SK-N-SH (cell line): ENCODE data around the gene STT3A. TPM values are rescaled to one million over a fixed set of nuclear protein-coding genes. Genes with fewer than 3 reads are reported as not detected.

Experiments used
- CTCF ChIA-PET: fragments of 300-600, 350-600 bp; formaldehyde crosslinking; extraction: SDS; loops from one replicate; lab custom pipeline; 2021; lab: Yijun Ruan, JAX
- POLR2A ChIA-PET: fragments of 350-600 bp; sonication (Branson Sonifier 250); formaldehyde crosslinking; extraction: SDS; loops from one replicate; lab custom pipeline; 2020; ENCODE audit warnings: antibody characterized with exemption, inconsistent platforms; lab: Yijun Ruan, JAX
- DNase-seq: peaks from one replicate; pipeline ENCODE4 v3.0.0; 2012
- H2AFZ ChIP-seq: fragments of 200-600 bp; sonication (generic); 2 replicates; pipeline ENCODE4 v1.8.1; 2016; ENCODE audit warnings: antibody characterized with exemption, mild to moderate bottlenecking, low read depth
- H3F3A ChIP-seq: fragments of 200-600 bp; sonication (generic); replicated peaks from 2 replicates; pipeline ENCODE3; 2016; ENCODE audit warnings: antibody characterized with exemption, mild to moderate bottlenecking; ENCODE audit not compliant: insufficient read depth
- H3K27ac ChIP-seq, 2 experiments: fragments of 200-500 bp in 1 of 2; fragments of 200-600 bp in 1 of 2; sonication (Bioruptor generic) in 1 of 2; sonication (generic), shearing (Covaris generic) in 1 of 2; 2 replicates each; pipeline versions ENCODE4 v1.5.1 to v1.6.1; 2014 to 2016; ENCODE audit warnings: low read depth in 2 of 2, inconsistent platforms in 1 of 2, low read length in 1 of 2, mild to moderate bottlenecking in 1 of 2, mixed read lengths in 1 of 2
- H3K27me3 ChIP-seq: fragments of 200-600 bp; sonication (generic), shearing (Covaris generic); 2 replicates; pipeline ENCODE4 v1.6.1; 2016; ENCODE audit warnings: mixed run types; ENCODE audit not compliant: insufficient read depth
- H3K36me3 ChIP-seq, 2 experiments: fragments of 200-500 bp in 1 of 2; fragments of 200-600 bp in 1 of 2; sonication (Bioruptor generic) in 1 of 2; sonication (generic) in 1 of 2; replicated peaks in 1 of 2; 2 replicates each; pipeline versions ENCODE3 to v1.5.1; 2014 to 2016; ENCODE audit warnings: low read length in 1 of 2, mild to moderate bottlenecking in 1 of 2; ENCODE audit not compliant: insufficient read depth in 2 of 2, control insufficient read depth in 1 of 2
- H3K4me1 ChIP-seq, 2 experiments: fragments of 200-500 bp in 1 of 2; fragments of 200-600 bp in 1 of 2; sonication (Bioruptor generic) in 1 of 2; sonication (generic), shearing (Covaris generic) in 1 of 2; 2 replicates each; pipeline versions ENCODE4 v1.5.1 to v1.6.1; 2014 to 2016; ENCODE audit warnings: low read depth in 1 of 2, low read length in 1 of 2, mixed run types in 1 of 2; ENCODE audit not compliant: insufficient read depth in 2 of 2, control insufficient read depth in 1 of 2
- H3K4me2 ChIP-seq: fragments of 200-600 bp; sonication (generic), shearing (Covaris generic); 2 replicates; pipeline ENCODE4 v1.6.1; 2017; ENCODE audit warnings: mixed run types
- H3K4me3 ChIP-seq, 2 experiments: fragments of 200-500 bp in 1 of 2; fragments of 200-600 bp in 1 of 2; sonication (Bioruptor generic) in 1 of 2; sonication (generic), shearing (Covaris generic) in 1 of 2; 2 replicates each; pipeline versions ENCODE4 v1.5.1 to v1.8.1; 2014 to 2016; ENCODE audit warnings: low read depth in 2 of 2, inconsistent platforms in 1 of 2, low read length in 1 of 2, mild to moderate bottlenecking in 1 of 2, mixed read lengths in 1 of 2, moderate library complexity in 1 of 2
- H3K79me2 ChIP-seq: fragments of 200-600 bp; sonication (generic); 2 replicates; pipeline ENCODE4 v1.8.1; 2017; ENCODE audit warnings: mild to moderate bottlenecking; ENCODE audit not compliant: insufficient read depth
- H3K9ac ChIP-seq: fragments of 200-600 bp; sonication (generic); 2 replicates; pipeline ENCODE4 v1.6.1; 2017; ENCODE audit warnings: mixed run types
- H3K9me2 ChIP-seq: fragments of 200-600 bp; sonication (generic); 2 replicates; pipeline ENCODE4 v1.6.1; 2017; ENCODE audit warnings: mixed run types
- H3K9me3 ChIP-seq: fragments of 200-600 bp; sonication (generic); 2 replicates; pipeline ENCODE4 v1.6.1; 2017; ENCODE audit warnings: mixed run types, mild to moderate bottlenecking, moderate library complexity
- H4K20me1 ChIP-seq: fragments of 200-600 bp; sonication (generic); 2 replicates; pipeline ENCODE4 v1.6.1; 2017; ENCODE audit warnings: mild to moderate bottlenecking, mixed run types; ENCODE audit not compliant: insufficient read depth
- EZH2phosphoT487 ChIP-seq: fragments of 200-600 bp; sonication (generic); IDR thresholded peaks from 2 replicates; pipeline ENCODE4 v1.6.1; 2017; ENCODE audit warnings: low read depth, mixed run types, mild to moderate bottlenecking, antibody characterized with exemption, moderate library complexity, borderline replicate concordance
- FOSL2 ChIP-seq: IDR thresholded peaks from 2 replicates; pipeline ENCODE4 v1.4.0; 2012; ENCODE audit warnings: low read depth, mild to moderate bottlenecking, moderate library complexity, borderline replicate concordance
- FOXJ3 ChIP-seq: sonication (generic); formaldehyde crosslinking; IDR thresholded peaks from 2 replicates; pipeline ENCODE4 v1.5.1; 2020; ENCODE audit warnings: mild to moderate bottlenecking, missing genetic modification reagents
- GATA2 ChIP-seq: sonication (generic); formaldehyde crosslinking; IDR thresholded peaks from 2 replicates; pipeline ENCODE4 v1.5.0; 2020; ENCODE audit warnings: mild to moderate bottlenecking, missing genetic modification reagents
- JUND ChIP-seq: IDR thresholded peaks from 2 replicates; pipeline ENCODE4 v1.4.0; 2012
- MAX ChIP-seq: IDR thresholded peaks from 2 replicates; pipeline ENCODE4 v1.4.0; 2012; ENCODE audit warnings: low read depth
- NFIC ChIP-seq: IDR thresholded peaks from 2 replicates; pipeline ENCODE4 v1.4.0; 2012; ENCODE audit warnings: borderline replicate concordance
- PBX3 ChIP-seq: IDR thresholded peaks from 2 replicates; pipeline ENCODE4; 2012
- RAD21 ChIP-seq: IDR thresholded peaks from 2 replicates; pipeline ENCODE4 v1.6.1; 2012; ENCODE audit warnings: mild to moderate bottlenecking, low read length
- RCOR1 ChIP-seq: fragments of 150-350 bp; IDR thresholded peaks from 2 replicates; pipeline ENCODE4 v1.6.1; 2017; ENCODE audit warnings: antibody characterized with exemption, low read length
- RXRA ChIP-seq: IDR thresholded peaks from 2 replicates; pipeline ENCODE4 v1.4.0; 2012; ENCODE audit warnings: low read depth, mild to moderate bottlenecking, borderline replicate concordance
- SIN3A ChIP-seq: IDR thresholded peaks from 2 replicates; pipeline ENCODE4 v1.6.1; 2012; ENCODE audit warnings: low read depth, mild to moderate bottlenecking, low read length, moderate library complexity, borderline replicate concordance
- SMC3 ChIP-seq: IDR thresholded peaks from 2 replicates; pipeline ENCODE4 v1.6.1; 2012; ENCODE audit warnings: low read depth, low read length, improper control_type of control experiment
- TAF1 ChIP-seq: IDR thresholded peaks from 2 replicates; pipeline ENCODE4 v1.6.1; 2012; ENCODE audit warnings: low read depth, mild to moderate bottlenecking, low read length, moderate library complexity, borderline replicate concordance
- YY1 ChIP-seq: IDR thresholded peaks from 2 replicates; pipeline ENCODE4 v1.4.0; 2012; ENCODE audit warnings: low read depth, mild to moderate bottlenecking
- ZBTB33 ChIP-seq: IDR thresholded peaks from 2 replicates; pipeline ENCODE4 v1.4.0; 2012; ENCODE audit warnings: low read depth, borderline replicate concordance
- WGBS: methylation state at CpG from one replicate; pipeline ENCODE4 v1.1.6; 2017; ENCODE audit warnings: low lambda C conversion rate; 5-methylcytosine and 5-hydroxymethylcytosine counted together
- polyA plus RNA-seq, 3 experiments: library from polyadenylated mRNA; depleted of rRNA; stranded (reverse); fragments of >200 nt; gene quantifications; 2 replicates each; pipeline ENCODE4 v1.2.3, GENCODE V29; 2012

Gene STT3A
- polyA plus RNA-seq, 1 of the 3 experiments (the other 2 are of a cell fraction): 101 TPM

GRCh38 chr11:125593114-125593820 is 615 bp downstream of the STT3A start:
- Histone ChIP-seq H3K9me3 (no peaks in the 10 kb centered on the region), H2AFZ (peak overlapping the region; percentile 79), H3K79me2 (peaks cover 69% of the 10 kb centered on the region), H3K9ac (peak overlapping the region; percentile 91), H3F3A (peaks cover 11% of the 10 kb centered on the region), H4K20me1 (no peaks in the 10 kb centered on the region; the same call in none of the 2 replicates), H3K27me3 (no peaks in the 10 kb centered on the region), H3K4me3 (peak overlapping the region; percentile 59 to 98), H3K4me2 (peak overlapping the region; percentile 83), H3K36me3 (peaks cover 14 to 32% of the 10 kb centered on the region in 2 experiments), H3K27ac (peak overlapping the region; percentile 68 to 85), H3K9me2 (no peaks in the 10 kb centered on the region), H3K4me1 (peaks cover 2 to 13% of the 10 kb centered on the region in 2 experiments)
- DNase-seq: no peak
- ChIA-PET CTCF (interaction anchor here (0.7 to 1.2 kb wide), 4 partner anchors 16 to 741 kb away, joined by 3 to 4 read pairs (median 3); partner anchors contain the start of gene HYLS1), POLR2A (interaction anchor here (1.0 to 1.7 kb wide), 6 partner anchors 24 to 793 kb away, joined by 4 to 13 read pairs (median 6); partner anchors contain the start of genes CHEK1, EI24, HYLS1 and MSANTD2)
- under 1% methylated on average over 18 of the region's 18 CpGs for whole genome bisulfite sequencing
- TF ChIP-seq NFIC: no peak
- 0 out of 2 replicates have a peak, but pooled peaks have one; percentile 14 for TF ChIP-seq SIN3A

- DNase-seq: no peak
- no peak overlapping the region for H2AFZ ChIP-seq
- peaks cover 4% of the 10 kb centered on the region for H3F3A ChIP-seq
- H3K9me3 ChIP-seq: no peaks in the 10 kb centered on the region
- no peaks in the 10 kb centered on the region for H3K27me3 ChIP-seq
- H3K27ac ChIP-seq: no peak overlapping the region
- 59% methylated on average over 3 of the region's 3 CpGs for WGBS
- H3K4me3 ChIP-seq: peak overlapping the region in 1 of 2 experiments; percentile 19; a peak in 1 of 4 replicates
- no peak for TF ChIP-seq TAF1
- TF ChIP-seq EZH2phosphoT487: no peak
- no peak for TF ChIP-seq RAD21
- no peak for TF ChIP-seq GATA2 (CRISPR knock-in tag)
- TF ChIP-seq YY1: no peak
- no peak for TF ChIP-seq FOXJ3
- no peak for TF ChIP-seq MAX
- no peak for TF ChIP-seq RXRA
- no peak for TF ChIP-seq RCOR1
- TF ChIP-seq FOSL2: no peak
- TF ChIP-seq PBX3: no peak
- no peak for TF ChIP-seq JUND
- TF ChIP-seq ZBTB33: no peak
- TF ChIP-seq SMC3: no peak
- no peaks in the 10 kb centered on the region for H3K9me2 ChIP-seq
- no peaks in the 10 kb centered on the region; the same call in none of the 2 replicates for H4K20me1 ChIP-seq
- H3K9ac ChIP-seq: no peak overlapping the region
- H3K79me2 ChIP-seq: peaks cover 79% of the 10 kb centered on the region
- peaks cover 19 to 38% of the 10 kb centered on the region in 2 experiments for H3K36me3 ChIP-seq
- H3K4me2 ChIP-seq: peak overlapping the region; percentile 83
- ChIA-PET POLR2A (no interaction called here), CTCF (interaction anchor here (1.3 to 1.4 kb wide), 2 partner anchors 31 to 249 kb away, joined by 3 to 5 read pairs; no protein-coding TSS in a partner anchor)
- H3K4me1 ChIP-seq: peaks cover 2 to 10% of the 10 kb centered on the region in 2 experiments
Measured at GRCh38 chr11:125594958-125595357, 2.3 kb downstream of the STT3A start.
